ENCODE measurements around the gene ALOX12. TPM values are rescaled to one million over a fixed set of nuclear protein-coding genes. Genes with fewer than 3 reads are reported as not detected.
"Not testable (repeated sequence)": the region's sequence is repeated elsewhere in the genome, so short reads cannot be mapped to it uniquely, and the experiment has no call there.

ALOX12 gene, protein sequence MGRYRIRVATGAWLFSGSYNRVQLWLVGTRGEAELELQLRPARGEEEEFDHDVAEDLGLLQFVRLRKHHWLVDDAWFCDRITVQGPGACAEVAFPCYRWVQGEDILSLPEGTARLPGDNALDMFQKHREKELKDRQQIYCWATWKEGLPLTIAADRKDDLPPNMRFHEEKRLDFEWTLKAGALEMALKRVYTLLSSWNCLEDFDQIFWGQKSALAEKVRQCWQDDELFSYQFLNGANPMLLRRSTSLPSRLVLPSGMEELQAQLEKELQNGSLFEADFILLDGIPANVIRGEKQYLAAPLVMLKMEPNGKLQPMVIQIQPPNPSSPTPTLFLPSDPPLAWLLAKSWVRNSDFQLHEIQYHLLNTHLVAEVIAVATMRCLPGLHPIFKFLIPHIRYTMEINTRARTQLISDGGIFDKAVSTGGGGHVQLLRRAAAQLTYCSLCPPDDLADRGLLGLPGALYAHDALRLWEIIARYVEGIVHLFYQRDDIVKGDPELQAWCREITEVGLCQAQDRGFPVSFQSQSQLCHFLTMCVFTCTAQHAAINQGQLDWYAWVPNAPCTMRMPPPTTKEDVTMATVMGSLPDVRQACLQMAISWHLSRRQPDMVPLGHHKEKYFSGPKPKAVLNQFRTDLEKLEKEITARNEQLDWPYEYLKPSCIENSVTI
- total RNA-seq (not detected), polyA plus RNA-seq (ENCODE audit: insufficient read depth in 1 of 8, insufficient read length in 8 of 8, low replicate concordance in 1 of 8) (1 to 10 TPM in 3 of 8 donors, under 1 TPM in 5; 0.59 to 1.3 (median 0.78) TPM)
- long read RNA-seq, donor 1: 0 reads
- long read RNA-seq, donor 2: 0 reads
- long read RNA-seq, donor 3: 0 reads
- long read RNA-seq, donor 4: 0 reads
- long read RNA-seq, donor 5: 0 reads
- long read RNA-seq, donor 6: 0 reads
- long read RNA-seq, donor 7: 0 reads
- long read RNA-seq, donor 8: 0 reads
- long read RNA-seq, donor 9: 0 reads
- long read RNA-seq, donor 10: 0 reads
- long read RNA-seq, donor 11: 0 reads

- DNase-seq: no peak
- peaks cover 32% of the 10 kb centered on the region for H3K27me3 ChIP-seq (ENCODE audit: control insufficient read depth, insufficient read depth, low read length)
- peaks cover 19% of the 10 kb centered on the region for H3K36me3 ChIP-seq (ENCODE audit: control insufficient read depth, insufficient read depth, low read length)
- peak within 1 kb of the TSS; percentile 19 for H3K4me3 ChIP-seq (ENCODE audit: low read length)
- WGBS (ENCODE audit: insufficient coverage): 9% methylated on average over 63 of the region's 64 CpGs
- H3K27ac ChIP-seq (ENCODE audit: low read length): no peak within 1 kb of the TSS
- H3K4me1 ChIP-seq (ENCODE audit: control insufficient read depth, insufficient read depth, low read length): peaks cover 15% of the 10 kb centered on the region
- no peaks in the 10 kb centered on the region for H3K9me3 ChIP-seq (replicated peaks; ENCODE audit: control insufficient read depth, low read depth, low read length)
Measured at GRCh38 chr17:6995500-6996255, at the start of gene ALOX12. Gene ALOX12, plus strand, starts transcription at chr17:6996049. Its CDS starts 69 bp downstream, at chr17:6996118.

- DNase-seq: no peak
- Histone ChIP-seq H3K4me1 (ENCODE audit: control insufficient read depth, insufficient read depth, low read length) (no peaks in the 10 kb centered on the region), H3K4me3 (ENCODE audit: low read length) (no peak overlapping the region), H3K27ac (ENCODE audit: low read length) (no peak overlapping the region), H3K9me3 (replicated peaks; ENCODE audit: control insufficient read depth, low read depth, low read length) (no peaks in the 10 kb centered on the region), H3K27me3 (ENCODE audit: control insufficient read depth, insufficient read depth, low read length) (no peaks in the 10 kb centered on the region), H3K36me3 (ENCODE audit: control insufficient read depth, insufficient read depth, low read length) (no peaks in the 10 kb centered on the region)
- no CpG with 5 or more reads among the region's 2 CpGs for WGBS (ENCODE audit: insufficient coverage)
Measured at GRCh38 chr17:6947745-6948144, 48.1 kb upstream of the ALOX12 start.

- no peak overlapping the region for H3K27ac ChIP-seq (ENCODE audit: low read length)
Measured at GRCh38 chr17:6948562-6948961, 47.3 kb upstream of the ALOX12 start.

DNA sequence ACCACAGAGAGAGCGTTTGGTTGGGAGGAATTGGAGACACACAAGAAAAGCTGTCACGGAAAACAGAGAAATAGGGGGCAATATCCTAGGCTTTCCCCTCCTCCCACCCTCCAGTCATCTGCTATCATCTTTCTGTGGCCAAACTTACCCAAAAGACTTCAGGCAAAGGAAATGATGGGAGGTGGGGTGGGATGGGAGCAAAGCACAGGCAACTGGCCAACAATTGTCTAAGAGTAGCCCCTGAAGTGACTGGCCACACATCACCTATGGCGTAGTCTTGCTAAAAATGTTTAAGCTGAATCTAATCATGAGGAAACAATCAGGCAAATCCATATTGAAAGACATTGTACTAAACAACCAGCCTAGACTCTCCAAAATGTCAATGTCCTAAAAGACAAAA lies 46.9 kb upstream of the ALOX12 start:
- no peak for DNase-seq
- no CpG with 5 or more reads among the region's 3 CpGs for WGBS (ENCODE audit: insufficient coverage)
- H3K27ac ChIP-seq (ENCODE audit: low read length): no peak overlapping the region
- H3K4me3 ChIP-seq (ENCODE audit: low read length): no peak overlapping the region
- no peaks in the 10 kb centered on the region for H3K4me1 ChIP-seq (ENCODE audit: control insufficient read depth, insufficient read depth, low read length)
- no peaks in the 10 kb centered on the region for H3K9me3 ChIP-seq (replicated peaks; ENCODE audit: control insufficient read depth, low read depth, low read length)
- H3K27me3 ChIP-seq (ENCODE audit: control insufficient read depth, insufficient read depth, low read length): no peaks in the 10 kb centered on the region
- no peaks in the 10 kb centered on the region for H3K36me3 ChIP-seq (ENCODE audit: control insufficient read depth, insufficient read depth, low read length)

More at GRCh38 chr17:6948562-6948961, 47.3 kb upstream of the ALOX12 start:
- Histone ChIP-seq H3K4me1 (ENCODE audit: control insufficient read depth, insufficient read depth, low read length) (no peaks in the 10 kb centered on the region), H3K9me3 (replicated peaks; ENCODE audit: control insufficient read depth, low read depth, low read length) (no peaks in the 10 kb centered on the region), H3K27me3 (ENCODE audit: control insufficient read depth, insufficient read depth, low read length) (no peaks in the 10 kb centered on the region), H3K36me3 (ENCODE audit: control insufficient read depth, insufficient read depth, low read length) (no peaks in the 10 kb centered on the region), H3K4me3 (ENCODE audit: low read length) (no peak overlapping the region)
- 28% methylated on average over 2 of the region's 5 CpGs for WGBS (ENCODE audit: insufficient coverage)
- peak; percentile 29 for DNase-seq

GRCh38 chr17:6950938-6951337 lies 44.9 kb upstream of the ALOX12 start:
- not testable (repeated sequence) for H3K36me3 ChIP-seq (ENCODE audit: control insufficient read depth, insufficient read depth, low read length); H3K4me1 ChIP-seq (ENCODE audit: control insufficient read depth, insufficient read depth, low read length); H3K4me3 ChIP-seq (ENCODE audit: low read length); H3K27me3 ChIP-seq (ENCODE audit: control insufficient read depth, insufficient read depth, low read length); DNase-seq; H3K9me3 ChIP-seq (replicated peaks; ENCODE audit: control insufficient read depth, low read depth, low read length); H3K27ac ChIP-seq (ENCODE audit: low read length)
- WGBS (ENCODE audit: insufficient coverage): no CpG with 5 or more reads among the region's 2 CpGs

DNA sequence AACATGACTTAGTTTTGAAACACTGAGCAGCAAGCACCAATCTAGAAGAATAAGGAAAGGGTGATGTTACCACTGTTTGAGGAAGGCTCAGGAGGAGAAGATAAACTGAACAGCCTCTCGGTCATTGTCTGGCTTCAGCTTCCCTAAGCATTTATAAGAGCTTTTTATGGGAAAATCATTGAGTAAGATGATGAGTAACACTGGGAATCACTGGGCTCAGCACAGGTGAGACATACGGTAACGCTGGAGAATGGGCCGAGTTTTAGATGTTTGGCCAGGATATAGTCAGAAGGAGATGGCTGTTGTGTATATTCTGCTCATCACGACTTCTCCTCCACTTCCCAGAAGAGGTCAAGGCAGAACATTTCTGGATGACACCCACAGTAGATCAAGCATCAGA lies 42.2 kb upstream of the ALOX12 start:
- H3K4me1 ChIP-seq (ENCODE audit: control insufficient read depth, insufficient read depth, low read length): no peaks in the 10 kb centered on the region
- no peak overlapping the region for H3K27ac ChIP-seq (ENCODE audit: low read length)
- H3K9me3 ChIP-seq (replicated peaks; ENCODE audit: control insufficient read depth, low read depth, low read length): no peaks in the 10 kb centered on the region
- WGBS (ENCODE audit: insufficient coverage): no CpG with 5 or more reads among the region's 5 CpGs
- H3K4me3 ChIP-seq (ENCODE audit: low read length): no peak overlapping the region
- DNase-seq: no peak
- H3K27me3 ChIP-seq (ENCODE audit: control insufficient read depth, insufficient read depth, low read length): no peaks in the 10 kb centered on the region
- no peaks in the 10 kb centered on the region for H3K36me3 ChIP-seq (ENCODE audit: control insufficient read depth, insufficient read depth, low read length)

DNA sequence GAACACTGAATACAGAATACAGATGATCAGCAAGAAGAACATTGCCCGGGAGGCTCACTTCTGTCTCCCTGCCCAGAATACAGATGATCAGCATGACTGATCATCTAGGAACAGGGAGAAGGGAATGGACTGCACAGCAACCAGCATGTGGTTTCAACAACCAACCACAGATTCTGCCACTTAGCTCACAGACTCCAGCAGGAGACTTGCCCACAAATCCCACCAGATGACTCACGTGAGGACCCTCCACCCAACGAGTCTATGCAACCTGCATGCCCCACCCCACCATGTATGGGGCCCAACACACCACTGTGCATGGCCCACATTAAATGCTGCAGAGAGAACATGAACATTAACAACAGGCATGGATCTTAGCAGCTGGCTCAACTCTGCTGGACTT lies 36.1 kb upstream of the ALOX12 start:
- 86% methylated on average over 3 of the region's 3 CpGs for WGBS (ENCODE audit: insufficient coverage)
- H3K36me3 ChIP-seq (ENCODE audit: control insufficient read depth, insufficient read depth, low read length): no peaks in the 10 kb centered on the region
- H3K27ac ChIP-seq (ENCODE audit: low read length): no peak overlapping the region
- no peaks in the 10 kb centered on the region for H3K27me3 ChIP-seq (ENCODE audit: control insufficient read depth, insufficient read depth, low read length)
- H3K4me3 ChIP-seq (ENCODE audit: low read length): no peak overlapping the region
- no peaks in the 10 kb centered on the region for H3K9me3 ChIP-seq (replicated peaks; ENCODE audit: control insufficient read depth, low read depth, low read length)
- H3K4me1 ChIP-seq (ENCODE audit: control insufficient read depth, insufficient read depth, low read length): no peaks in the 10 kb centered on the region
- no peak for DNase-seq

DNA sequence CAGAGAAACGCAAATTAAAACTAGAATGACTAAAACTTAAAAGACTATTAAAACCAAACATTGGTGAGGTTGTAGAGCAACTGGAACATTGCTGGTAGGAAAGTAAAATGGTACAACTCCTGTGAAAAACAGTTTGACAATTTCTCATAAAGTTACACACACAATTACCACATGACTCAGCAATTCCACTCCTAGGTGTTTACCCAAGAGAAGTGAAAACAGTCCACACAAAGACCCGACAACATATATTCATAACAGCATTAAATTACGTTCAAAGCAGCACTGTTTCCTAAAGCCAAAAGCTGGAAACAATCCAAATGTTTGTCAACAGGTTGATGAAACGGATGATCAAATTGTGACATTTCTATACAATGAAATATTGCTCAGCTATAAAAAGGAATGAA lies 26.5 kb upstream of the ALOX12 start:
- no peak for DNase-seq
- H3K9me3 ChIP-seq (replicated peaks; ENCODE audit: control insufficient read depth, low read depth, low read length): no peaks in the 10 kb centered on the region
- no peak overlapping the region for H3K27ac ChIP-seq (ENCODE audit: low read length)
- no CpG with 5 or more reads among the region's 4 CpGs for WGBS (ENCODE audit: insufficient coverage)
- H3K4me3 ChIP-seq (ENCODE audit: low read length): no peak overlapping the region
- H3K4me1 ChIP-seq (ENCODE audit: control insufficient read depth, insufficient read depth, low read length): no peaks in the 10 kb centered on the region
- no peaks in the 10 kb centered on the region for H3K36me3 ChIP-seq (ENCODE audit: control insufficient read depth, insufficient read depth, low read length)
- H3K27me3 ChIP-seq (ENCODE audit: control insufficient read depth, insufficient read depth, low read length): peaks cover 2% of the 10 kb centered on the region

DNA sequence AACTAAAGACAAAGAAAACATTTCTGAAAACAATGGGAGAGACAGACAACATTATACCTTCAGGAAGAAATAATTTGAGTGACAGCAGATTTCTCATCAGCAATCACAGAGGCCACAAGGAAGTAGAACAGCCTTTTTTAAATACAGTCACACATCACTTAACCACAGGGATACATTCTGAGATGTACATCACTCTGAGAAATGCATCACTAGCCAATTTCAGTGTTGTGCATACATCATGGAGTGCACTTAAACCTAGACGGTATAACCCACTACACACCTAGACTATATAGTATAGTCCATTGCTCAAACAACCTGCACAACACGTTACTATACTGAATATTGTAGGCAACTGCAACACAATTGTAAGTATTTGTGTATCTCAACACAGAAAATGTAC lies 24.9 kb upstream of the ALOX12 start:
- DNase-seq: no peak
- no peaks in the 10 kb centered on the region for H3K4me1 ChIP-seq (ENCODE audit: control insufficient read depth, insufficient read depth, low read length)
- H3K27me3 ChIP-seq (ENCODE audit: control insufficient read depth, insufficient read depth, low read length): peaks cover 2% of the 10 kb centered on the region
- no peaks in the 10 kb centered on the region for H3K36me3 ChIP-seq (ENCODE audit: control insufficient read depth, insufficient read depth, low read length)
- no peak overlapping the region for H3K27ac ChIP-seq (ENCODE audit: low read length)
- no peak overlapping the region for H3K4me3 ChIP-seq (ENCODE audit: low read length)
- WGBS (ENCODE audit: insufficient coverage): no CpG with 5 or more reads among the region's 2 CpGs
- no peaks in the 10 kb centered on the region for H3K9me3 ChIP-seq (replicated peaks; ENCODE audit: control insufficient read depth, low read depth, low read length)

Data from muscle of leg (tissue), 16 donors.